ENCODE data around the gene MRTFA. TPM values are rescaled to one million over a fixed set of nuclear protein-coding genes. Genes with fewer than 3 reads are reported as not detected.
A peak's percentile ranks its signal among the peaks of the same experiment; 100 is the strongest.

The MRTFA gene
- total and polyA plus RNA-seq, 10 donors: 17.6 to 138 (median 83.9) TPM

DNA sequence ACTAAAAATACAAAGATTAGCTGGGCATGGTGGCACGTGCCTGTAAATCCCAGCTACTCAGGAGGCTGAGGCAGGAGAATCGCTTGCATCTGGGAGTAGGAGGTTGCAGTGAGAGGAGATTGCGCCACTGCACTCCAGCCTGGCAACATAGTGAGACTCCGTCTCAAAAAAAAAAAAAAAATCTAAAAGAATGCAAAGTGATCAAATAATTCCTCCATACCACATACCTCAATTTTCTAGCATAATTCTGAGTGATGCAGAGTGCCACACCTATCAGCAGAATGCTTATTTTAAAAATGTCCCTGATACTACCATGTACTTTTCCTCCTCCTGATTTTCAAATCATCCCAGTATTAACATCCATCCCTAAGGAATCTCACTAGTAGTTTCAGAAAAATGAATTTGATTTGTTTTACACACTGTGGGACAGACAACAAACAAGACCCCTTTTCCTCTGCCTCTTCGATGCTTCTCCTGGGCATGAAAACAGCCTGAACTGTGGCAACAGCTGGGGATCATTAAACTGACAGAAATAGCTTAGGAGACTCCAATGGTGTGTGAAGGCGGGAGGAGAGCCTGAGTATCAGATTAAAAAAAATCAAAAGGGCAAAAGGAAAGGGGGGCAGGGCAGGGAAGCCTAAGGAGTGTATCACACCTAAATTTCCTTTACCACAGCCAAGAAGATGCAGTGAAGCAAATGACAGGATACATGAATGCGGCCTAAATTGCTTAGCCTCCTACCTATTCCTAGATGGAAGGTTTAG lies 151.4 kb downstream of the MRTFA start:
- Histone ChIP-seq H3K9me3 (no peaks in the 10 kb centered on the region), H3K4me1 (peaks cover 13 to 84% (median 41%) of the 10 kb centered on the region in 6 donors), H3K36me3 (peaks cover 0 to 23% (median 0%) of the 10 kb centered on the region in 6 donors), H3K27me3 (replicated peaks in 1 of 7) (no peaks in the 10 kb centered on the region), H3K4me3 (no peak overlapping the region), H3K27ac (peak overlapping the region in 4 of 8 donors; percentile 3 to 67 (median 26))
- TF ChIP-seq CTCF (IDR thresholded peaks at IDR 0.05 in 8 of 11, conservative IDR thresholded peaks at IDR 0.05 in 3 of 11) (no peak), POLR2AphosphoS5 (IDR thresholded peaks at IDR 0.05) (peak in 1 of 3 donors; percentile 12)
- no peak for DNase-seq
- intact Hi-C loops (cut with DNase I; ENCODE audit: low total_unique reads): no loop called here
- WGBS, 5 donors: 62 to 83% (median 75%) methylated on average over 7 of the region's 7 CpGs

- Histone ChIP-seq H3K27ac (no peak overlapping the region), H3K27me3 (replicated peaks in 1 of 7) (no peaks in the 10 kb centered on the region), H3K4me3 (no peak overlapping the region), H3K4me1 (peaks cover 9 to 93% (median 50%) of the 10 kb centered on the region in 6 donors), H3K36me3 (peaks cover 0 to 15% (median 0%) of the 10 kb centered on the region in 6 donors), H3K9me3 (no peaks in the 10 kb centered on the region)
- no peak for DNase-seq
- TF ChIP-seq POLR2A (IDR thresholded peaks at IDR 0.05) (no peak), CTCF (IDR thresholded peaks at IDR 0.05 in 8 of 11, conservative IDR thresholded peaks at IDR 0.05 in 3 of 11) (no peak), POLR2AphosphoS5 (IDR thresholded peaks at IDR 0.05) (no peak)
- WGBS, 5 donors: 94 to 97% (median 97%) methylated on average over 5 of the region's 5 CpGs
- intact Hi-C loops (cut with DNase I; ENCODE audit: low total_unique reads): no loop called here
These were observed 153.6 kb downstream of the MRTFA start for GRCh38 chr22:40482886-40483285.

DNA sequence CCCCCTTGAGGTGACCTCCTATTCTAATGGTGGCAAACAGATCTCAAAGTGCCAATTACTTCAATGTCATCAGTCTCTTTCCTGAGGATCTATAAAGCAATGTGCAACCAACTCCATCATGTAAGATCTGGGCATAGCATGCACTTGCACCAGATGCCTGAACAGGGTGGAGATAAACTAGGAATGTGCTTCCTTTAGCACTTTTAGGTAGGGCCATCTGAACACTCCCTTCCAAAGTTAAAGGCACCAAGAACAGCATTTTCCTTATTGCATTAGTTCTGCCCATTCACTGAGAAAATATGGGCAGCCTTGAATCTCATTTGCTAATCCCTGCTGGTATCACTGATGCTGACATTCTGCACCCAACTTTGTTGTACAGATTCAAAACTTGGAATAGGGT lies 154.1 kb downstream of the MRTFA start:
- Histone ChIP-seq H3K36me3 (peaks cover 0 to 15% (median 0%) of the 10 kb centered on the region in 6 donors), H3K4me3 (no peak overlapping the region), H3K4me1 (peaks cover 6 to 93% (median 48%) of the 10 kb centered on the region in 6 donors), H3K27me3 (replicated peaks in 1 of 7) (no peaks in the 10 kb centered on the region), H3K9me3 (no peaks in the 10 kb centered on the region), H3K27ac (no peak overlapping the region)
- no peak for DNase-seq
- no peak for TF ChIP-seq POLR2AphosphoS5 (IDR thresholded peaks at IDR 0.05)
- no peak for TF ChIP-seq CTCF (IDR thresholded peaks at IDR 0.05 in 8 of 11, conservative IDR thresholded peaks at IDR 0.05 in 3 of 11)
- TF ChIP-seq POLR2A (IDR thresholded peaks at IDR 0.05): no peak
- intact Hi-C loops (cut with DNase I; ENCODE audit: low total_unique reads): no loop called here

- TF ChIP-seq POLR2A (IDR thresholded peaks at IDR 0.05): no peak
- no peak for TF ChIP-seq CTCF (IDR thresholded peaks at IDR 0.05 in 8 of 11, conservative IDR thresholded peaks at IDR 0.05 in 3 of 11)
- TF ChIP-seq POLR2AphosphoS5 (IDR thresholded peaks at IDR 0.05): peak in 1 of 3 donors; percentile 29
- Histone ChIP-seq H3K4me3 (no peak overlapping the region), H3K27me3 (replicated peaks in 1 of 7) (no peaks in the 10 kb centered on the region), H3K36me3 (peaks cover 0 to 14% (median 0%) of the 10 kb centered on the region in 6 donors), H3K27ac (peak overlapping the region in 3 of 8 donors; percentile 3 to 63 (median 38)), H3K9me3 (no peaks in the 10 kb centered on the region), H3K4me1 (peaks cover 4 to 93% (median 43%) of the 10 kb centered on the region in 6 donors)
- DNase-seq: no peak
- WGBS, 5 donors: 30 to 61% (median 45%) methylated on average over 5 of the region's 5 CpGs
- intact Hi-C loops (cut with DNase I; ENCODE audit: low total_unique reads): no loop called here
These were observed 155.5 kb downstream of the MRTFA start for GRCh38 chr22:40480996-40481395.
